HEK293 (cell line): ENCODE measurements around the gene AVPR1A.

Experiments
- PRDM1 ChIP-seq: fragments of 450-650 bp; formaldehyde crosslinking; IDR thresholded peaks from 2 replicates; pipeline ENCODE4; 2016; ENCODE audit warnings: missing biosample characterization, missing genetic modification characterization
- SP2 ChIP-seq: fragments of 450-650 bp; formaldehyde crosslinking; IDR thresholded peaks from 2 replicates; pipeline ENCODE4 v1.5.1; 2016; ENCODE audit warnings: missing biosample characterization, missing genetic modification characterization
- TRIM28 ChIP-seq: IDR thresholded peaks from 2 replicates; pipeline ENCODE4 v1.6.1; 2011; ENCODE audit warnings: low read length, control low read depth, borderline replicate concordance
- YY1 ChIP-seq: fragments of 450-650 bp; formaldehyde crosslinking; IDR thresholded peaks from 2 replicates; pipeline ENCODE4 v1.5.1; 2018; ENCODE audit warnings: missing biosample characterization, missing genetic modification characterization
- ZNF138 ChIP-seq: fragments of 450-650 bp; formaldehyde crosslinking; IDR thresholded peaks from 2 replicates; pipeline ENCODE4 v1.5.1; 2016; ENCODE audit warnings: missing biosample characterization, missing genetic modification characterization, borderline replicate concordance
- TF ChIP-seq, protein P1 (sequence below): fragments of 450-650 bp; formaldehyde crosslinking; conservative IDR thresholded peaks from 2 replicates; pipeline ENCODE4 v1.5.1; 2016; ENCODE audit warnings: low read depth, missing biosample characterization, missing genetic modification characterization

DNA sequence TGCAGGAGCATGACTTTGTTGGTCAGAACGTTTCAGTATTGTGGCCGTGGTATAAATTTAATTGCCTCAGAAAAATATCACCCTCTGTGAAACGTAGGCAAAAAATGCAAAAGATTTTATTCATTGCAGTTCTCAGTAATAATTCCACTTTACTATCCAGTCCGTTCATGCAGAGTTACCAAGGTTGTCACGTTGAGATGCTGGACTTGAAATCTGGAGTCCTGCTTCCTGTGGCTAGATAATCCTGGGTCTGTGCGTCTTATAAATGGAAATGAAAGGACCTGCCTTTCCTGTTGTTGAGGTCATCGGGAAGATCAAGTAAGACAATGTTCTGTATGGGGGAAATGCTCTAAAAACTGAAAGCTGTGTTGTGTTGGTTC lies 1.3 kb upstream of the AVPR1A start:
- TF ChIP-seq, protein P1, sequence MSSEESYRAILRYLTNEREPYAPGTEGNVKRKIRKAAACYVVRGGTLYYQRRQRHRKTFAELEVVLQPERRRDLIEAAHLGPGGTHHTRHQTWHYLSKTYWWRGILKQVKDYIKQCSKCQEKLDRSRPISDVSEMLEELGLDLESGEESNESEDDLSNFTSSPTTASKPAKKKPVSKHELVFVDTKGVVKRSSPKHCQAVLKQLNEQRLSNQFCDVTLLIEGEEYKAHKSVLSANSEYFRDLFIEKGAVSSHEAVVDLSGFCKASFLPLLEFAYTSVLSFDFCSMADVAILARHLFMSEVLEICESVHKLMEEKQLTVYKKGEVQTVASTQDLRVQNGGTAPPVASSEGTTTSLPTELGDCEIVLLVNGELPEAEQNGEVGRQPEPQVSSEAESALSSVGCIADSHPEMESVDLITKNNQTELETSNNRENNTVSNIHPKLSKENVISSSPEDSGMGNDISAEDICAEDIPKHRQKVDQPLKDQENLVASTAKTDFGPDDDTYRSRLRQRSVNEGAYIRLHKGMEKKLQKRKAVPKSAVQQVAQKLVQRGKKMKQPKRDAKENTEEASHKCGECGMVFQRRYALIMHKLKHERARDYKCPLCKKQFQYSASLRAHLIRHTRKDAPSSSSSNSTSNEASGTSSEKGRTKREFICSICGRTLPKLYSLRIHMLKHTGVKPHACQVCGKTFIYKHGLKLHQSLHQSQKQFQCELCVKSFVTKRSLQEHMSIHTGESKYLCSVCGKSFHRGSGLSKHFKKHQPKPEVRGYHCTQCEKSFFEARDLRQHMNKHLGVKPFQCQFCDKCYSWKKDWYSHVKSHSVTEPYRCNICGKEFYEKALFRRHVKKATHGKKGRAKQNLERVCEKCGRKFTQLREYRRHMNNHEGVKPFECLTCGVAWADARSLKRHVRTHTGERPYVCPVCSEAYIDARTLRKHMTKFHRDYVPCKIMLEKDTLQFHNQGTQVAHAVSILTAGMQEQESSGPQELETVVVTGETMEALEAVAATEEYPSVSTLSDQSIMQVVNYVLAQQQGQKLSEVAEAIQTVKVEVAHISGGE (tag by site-specific recombination) = no peak
- TF ChIP-seq ZNF138 (tag by site-specific recombination) (no peak), TRIM28 (no peak), YY1 (no peak), SP2 (tag by site-specific recombination) (no peak), PRDM1 (tag by site-specific recombination) (no peak; the same call in 1 of the 2 replicates)
